Natural killer cell treated with Interleukin-12 subunit alpha and Interleukin-12 subunit beta and Interleukin-15 and Interleukin-18, amount 100 ng/mL, for 72 hours (primary cell): ENCODE results near the gene GPR183. TPM values are rescaled to one million over a fixed set of nuclear protein-coding genes. Genes with fewer than 3 reads are reported as not detected.

Experiments
- ATAC-seq, 2 donors: fragments of 150-1000 bp; cut with Tn5 transposase in 1 of 2; sonication (Bioruptor Pico), chemical (Tn5 transposase) in 1 of 2; 2 replicates each; pipeline ENCODE4 v1.10.0; 2021
- DNase-seq: peaks from one replicate; pipeline ENCODE4 v3.0.0; 2022; ENCODE audit warnings: low spot score
- H3K27ac Mint-ChIP-seq, 2 donors: 1 replicate in 1 of 2; 2 replicates in 1 of 2; pipeline ENCODE4 v1.8.0; 2022; ENCODE audit warnings: mixed read lengths in 2 of 2, mild to moderate bottlenecking in 1 of 2, moderate library complexity in 1 of 2
- H3K27me3 Mint-ChIP-seq, 2 donors: 1 replicate in 1 of 2; 2 replicates in 1 of 2; pipeline ENCODE4 v1.8.0; 2022; ENCODE audit warnings: mixed read lengths in 2 of 2
- H3K36me3 Mint-ChIP-seq: one replicate; pipeline ENCODE4 v1.8.0; 2022; ENCODE audit warnings: mixed read lengths
- H3K4me1 Mint-ChIP-seq, 2 donors: 1 replicate in 1 of 2; 2 replicates in 1 of 2; pipeline ENCODE4 v1.8.0; 2022; ENCODE audit warnings: low read depth in 2 of 2, mixed read lengths in 2 of 2, mild to moderate bottlenecking in 1 of 2
- H3K4me3 Mint-ChIP-seq: one replicate; pipeline ENCODE4 v1.8.0; 2022; ENCODE audit warnings: mixed read lengths
- H3K9me3 Mint-ChIP-seq: 2 replicates; pipeline ENCODE4 v1.8.0; 2022; ENCODE audit warnings: mixed read lengths
- total RNA-seq, 2 donors: library from RNA; stranded (reverse); gene quantifications; one replicate each; pipeline ENCODE4 v1.2.3, GENCODE V29; 2022

The GPR183 gene
- total RNA-seq, 2 donors from 2014 or later = 5.4 to 10.2 TPM

- no peak for ATAC-seq
- Mint-ChIP-seq H3K36me3 (peaks cover 9% of the 10 kb centered on the region), H3K9me3 (peaks cover 4% of the 10 kb centered on the region), H3K4me3 (peak overlapping the region; percentile 70), H3K4me1 (peaks cover 67 to 72% of the 10 kb centered on the region in 2 donors), H3K27me3 (no peaks in the 10 kb centered on the region), H3K27ac (peak overlapping the region; percentile 90 to 98)
- no peak for DNase-seq
These were observed 16.3 kb downstream of the GPR183 start for GRCh38 chr13:99290894-99291293.

DNA sequence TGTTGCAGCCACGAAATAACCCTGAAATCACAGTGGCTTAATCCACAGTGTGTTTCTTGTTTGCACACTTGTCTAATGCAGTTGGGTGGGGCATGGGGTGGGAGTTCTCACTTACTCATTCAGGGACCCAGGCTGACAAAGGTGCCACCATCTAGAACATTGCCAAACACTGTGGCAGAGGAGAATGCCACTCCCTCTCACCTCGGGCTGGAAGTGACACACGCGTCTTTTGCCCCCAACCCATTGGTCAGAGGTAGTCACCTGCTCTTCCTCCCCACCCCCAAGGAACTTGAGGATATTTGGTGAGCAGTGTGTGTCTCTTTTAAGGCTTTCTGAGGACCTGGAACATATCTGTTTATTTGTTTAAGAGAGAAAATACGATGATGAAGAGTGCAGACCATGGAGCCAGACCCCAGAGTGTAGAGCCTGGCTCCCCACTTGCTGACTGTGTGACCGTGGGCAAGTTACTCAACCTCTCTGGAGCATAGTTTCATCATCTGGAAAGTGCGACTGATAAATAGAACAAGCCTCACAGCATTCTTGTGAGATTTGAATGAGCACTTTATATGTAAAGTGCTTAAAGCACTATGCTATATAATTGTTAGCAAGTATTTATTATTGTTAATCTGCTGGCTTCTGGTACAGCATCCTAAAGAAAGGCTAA is 17.4 kb downstream of the GPR183 start:
- Mint-ChIP-seq H3K4me3 (peak overlapping the region; percentile 70), H3K27ac (peak overlapping the region; percentile 90 to 98)
- peak; percentile 85 for DNase-seq

GRCh38 chr13:99289271-99289670 is 17.9 kb downstream of the GPR183 start:
- ATAC-seq = no peak
- peak overlapping the region; percentile 70 for H3K4me3 Mint-ChIP-seq

More for the DNA sequence above, 17.4 kb downstream of the GPR183 start:
- Mint-ChIP-seq H3K27me3 (no peaks in the 10 kb centered on the region), H3K9me3 (peaks cover 4% of the 10 kb centered on the region), H3K4me1 (peaks cover 62% of the 10 kb centered on the region in 2 donors), H3K36me3 (no peaks in the 10 kb centered on the region)
- ATAC-seq = peak; percentile 90 to 91

DNA sequence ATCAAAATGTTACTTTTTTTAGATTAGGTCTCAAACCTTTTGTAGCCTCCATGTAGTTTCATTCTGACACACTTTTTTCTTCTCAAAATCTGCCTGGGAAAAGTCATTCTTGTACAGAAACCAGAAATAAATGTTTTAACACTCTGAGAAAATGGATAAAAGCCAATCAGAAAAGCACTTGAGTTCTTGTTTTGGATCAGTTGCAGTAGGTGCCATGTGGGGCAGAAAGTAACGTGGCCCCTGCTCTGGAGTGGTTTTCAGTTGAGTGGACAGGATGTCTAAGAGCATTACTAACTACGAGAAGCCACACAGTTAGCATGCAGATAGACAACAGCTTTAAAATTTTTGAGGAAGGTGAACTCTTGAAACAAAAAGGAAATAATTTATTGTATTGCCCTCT is 19.1 kb downstream of the GPR183 start:
- Mint-ChIP-seq H3K4me3 (peak overlapping the region; percentile 70), H3K27ac (peak overlapping the region; percentile 90 to 98), H3K4me1 (peaks cover 61 to 62% of the 10 kb centered on the region in 2 donors), H3K9me3 (peaks cover 4% of the 10 kb centered on the region), H3K36me3 (no peaks in the 10 kb centered on the region), H3K27me3 (no peaks in the 10 kb centered on the region)
- ATAC-seq (peak; percentile 83), DNase-seq (peak; percentile 78)

More at GRCh38 chr13:99289271-99289670, 17.9 kb downstream of the GPR183 start:
- Mint-ChIP-seq H3K27ac (peak overlapping the region; percentile 90 to 98), H3K4me1 (peaks cover 62 to 66% of the 10 kb centered on the region in 2 donors), H3K36me3 (no peaks in the 10 kb centered on the region), H3K9me3 (peaks cover 4% of the 10 kb centered on the region), H3K27me3 (no peaks in the 10 kb centered on the region)
- DNase-seq = no peak

GRCh38 chr13:99287551-99287950 is 19.6 kb downstream of the GPR183 start:
- no peak for DNase-seq
- peaks cover 4% of the 10 kb centered on the region for H3K9me3 Mint-ChIP-seq
- no peaks in the 10 kb centered on the region for H3K36me3 Mint-ChIP-seq
- ATAC-seq = no peak
- peak overlapping the region; percentile 70 for H3K4me3 Mint-ChIP-seq
- no peaks in the 10 kb centered on the region for H3K27me3 Mint-ChIP-seq
- H3K27ac Mint-ChIP-seq = peak overlapping the region; percentile 90 to 98
- H3K4me1 Mint-ChIP-seq = peaks cover 62 to 63% of the 10 kb centered on the region in 2 donors

GRCh38 chr13:99285432-99286182 is 21.6 kb downstream of the GPR183 start:
- peaks cover 69 to 70% of the 10 kb centered on the region in 2 donors for H3K4me1 Mint-ChIP-seq
- peaks cover 1% of the 10 kb centered on the region for H3K36me3 Mint-ChIP-seq
- H3K4me3 Mint-ChIP-seq = no peak overlapping the region

GRCh38 chr13:99282264-99283231 is 24.7 kb downstream of the GPR183 start:
- DNase-seq = no peak

More at GRCh38 chr13:99285432-99286182, 21.6 kb downstream of the GPR183 start:
- Mint-ChIP-seq H3K9me3 (peaks cover 4% of the 10 kb centered on the region), H3K27ac (peak overlapping the region in 1 of 2 donors; percentile 84), H3K27me3 (no peaks in the 10 kb centered on the region)
- no peak for ATAC-seq
- DNase-seq = no peak

GRCh38 chr13:99281811-99282263 is 25.4 kb downstream of the GPR183 start:
- peaks cover 66 to 70% of the 10 kb centered on the region in 2 donors for H3K4me1 Mint-ChIP-seq
- DNase-seq (peak; percentile 79), ATAC-seq (peak; percentile 88 to 94)
- H3K36me3 Mint-ChIP-seq = peaks cover 9% of the 10 kb centered on the region
- H3K27me3 Mint-ChIP-seq = no peaks in the 10 kb centered on the region
- H3K27ac Mint-ChIP-seq = peak overlapping the region; percentile 47 to 69
- H3K4me3 Mint-ChIP-seq = peak overlapping the region; percentile 44
- no peaks in the 10 kb centered on the region for H3K9me3 Mint-ChIP-seq

More at GRCh38 chr13:99282264-99283231, 24.7 kb downstream of the GPR183 start:
- Mint-ChIP-seq H3K9me3 (no peaks in the 10 kb centered on the region), H3K27ac (peak overlapping the region; percentile 47 to 69), H3K27me3 (no peaks in the 10 kb centered on the region), H3K4me1 (peaks cover 68 to 70% of the 10 kb centered on the region in 2 donors), H3K4me3 (peak overlapping the region; percentile 44), H3K36me3 (peaks cover 9% of the 10 kb centered on the region)
- ATAC-seq = no peak

DNA sequence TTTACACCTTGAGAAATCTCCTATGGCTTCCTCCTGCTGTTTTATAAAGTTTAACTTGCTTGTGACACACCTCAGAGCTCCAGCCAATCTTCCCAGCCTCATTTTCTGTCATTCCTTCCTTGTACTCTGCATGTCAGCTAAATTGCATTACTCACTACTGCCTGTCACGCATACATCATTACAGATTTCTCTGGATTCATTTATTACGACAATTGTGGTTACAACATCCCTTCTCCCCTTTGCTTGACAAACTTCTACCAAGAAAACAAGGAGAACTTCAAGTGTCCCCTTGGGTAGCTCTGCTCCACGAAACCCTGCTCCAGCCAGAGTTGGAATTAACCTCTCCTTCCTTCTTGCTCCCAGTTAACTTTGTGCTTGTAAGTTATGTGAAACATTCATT is 27.0 kb downstream of the GPR183 start:
- H3K27ac Mint-ChIP-seq = peak overlapping the region; percentile 45 to 47
- H3K4me3 Mint-ChIP-seq = peak overlapping the region; percentile 4

GRCh38 chr13:99279637-99280036 is 27.6 kb downstream of the GPR183 start:
- ATAC-seq = no peak
- Mint-ChIP-seq H3K9me3 (no peaks in the 10 kb centered on the region), H3K4me3 (no peak overlapping the region)

More for the DNA sequence above, 27.0 kb downstream of the GPR183 start:
- no peaks in the 10 kb centered on the region for H3K9me3 Mint-ChIP-seq
- H3K27me3 Mint-ChIP-seq = no peaks in the 10 kb centered on the region
- ATAC-seq (no peak), DNase-seq (no peak)
- peaks cover 73 to 76% of the 10 kb centered on the region in 2 donors for H3K4me1 Mint-ChIP-seq
- H3K36me3 Mint-ChIP-seq = peaks cover 13% of the 10 kb centered on the region

GRCh38 chr13:99278843-99279242 is 28.4 kb downstream of the GPR183 start:
- Mint-ChIP-seq H3K36me3 (peaks cover 13% of the 10 kb centered on the region), H3K9me3 (no peaks in the 10 kb centered on the region), H3K27me3 (no peaks in the 10 kb centered on the region), H3K27ac (peak overlapping the region; percentile 45 to 63), H3K4me1 (peaks cover 82 to 87% of the 10 kb centered on the region in 2 donors), H3K4me3 (peak overlapping the region; percentile 38)
- ATAC-seq = no peak
- DNase-seq = no peak

More at GRCh38 chr13:99279637-99280036, 27.6 kb downstream of the GPR183 start:
- Mint-ChIP-seq H3K4me1 (peaks cover 77 to 81% of the 10 kb centered on the region in 2 donors), H3K36me3 (peaks cover 13% of the 10 kb centered on the region), H3K27me3 (no peaks in the 10 kb centered on the region), H3K27ac (peak overlapping the region; percentile 45 to 63)
- no peak for DNase-seq

GRCh38 chr13:99278200-99278599 is 29.0 kb downstream of the GPR183 start:
- ATAC-seq (peak in 1 of 2 donors; percentile 59), DNase-seq (no peak)
- Mint-ChIP-seq H3K36me3 (peaks cover 13% of the 10 kb centered on the region), H3K9me3 (no peaks in the 10 kb centered on the region), H3K4me1 (peaks cover 88 to 92% of the 10 kb centered on the region in 2 donors), H3K4me3 (peak overlapping the region; percentile 5), H3K27ac (peak overlapping the region; percentile 27 to 62), H3K27me3 (no peaks in the 10 kb centered on the region)

- Mint-ChIP-seq H3K4me3 (peak overlapping the region; percentile 17), H3K27ac (peak overlapping the region; percentile 27 to 62), H3K36me3 (peaks cover 13% of the 10 kb centered on the region), H3K9me3 (no peaks in the 10 kb centered on the region), H3K27me3 (no peaks in the 10 kb centered on the region), H3K4me1 (peaks cover 88 to 92% of the 10 kb centered on the region in 2 donors)
- ATAC-seq (no peak), DNase-seq (no peak)
These were observed 29.6 kb downstream of the GPR183 start for GRCh38 chr13:99277629-99278028.
